GM21723 (cell line): Measurements from ENCODE around the gene TNFRSF6B.

ENCODE experiments used
- ATAC-seq: cut with Tn5 transposase; IDR thresholded peaks from one replicate; pipeline ENCODE4 v1.9.1; 2021; ENCODE audit warnings: mild to moderate bottlenecking, moderate library complexity; ENCODE audit not compliant: unreplicated experiment

Gene TNFRSF6B

GRCh38 chr20:63745424-63745805 is 49.0 kb downstream of the TNFRSF6B start:
- no peak for ATAC-seq

- no peak for ATAC-seq
Observed at GRCh38 chr20:63745961-63746731, 49.7 kb downstream of the TNFRSF6B start.

DNA sequence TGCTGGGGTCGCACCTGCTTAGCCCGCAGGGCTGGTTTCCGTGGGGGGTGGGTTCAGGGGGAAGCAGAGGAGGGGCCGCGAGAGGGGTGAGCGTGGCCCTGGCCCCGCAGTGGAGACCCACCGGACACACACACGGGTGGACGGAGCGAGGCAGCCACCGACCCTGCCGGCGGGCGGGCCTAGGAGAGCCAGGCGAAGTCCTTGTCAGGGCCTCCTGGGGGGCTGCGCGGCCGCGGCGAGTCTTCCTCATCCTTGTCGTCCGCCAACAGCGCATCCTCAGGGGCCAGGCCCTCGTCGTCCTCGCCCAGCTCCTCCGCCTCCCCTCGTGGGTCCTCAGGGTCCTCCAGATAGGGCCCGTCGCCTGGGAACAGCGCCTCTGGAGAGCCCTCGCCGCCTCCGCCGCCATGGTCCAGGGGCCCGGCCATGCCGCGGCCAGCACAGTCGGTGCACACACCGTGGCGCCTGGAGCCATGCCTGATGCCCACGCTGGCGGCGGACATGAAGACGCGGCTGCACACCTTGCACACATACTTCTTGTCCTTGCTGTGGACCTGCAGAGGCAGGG is 50.4 kb downstream of the TNFRSF6B start:
- no peak for ATAC-seq

DNA sequence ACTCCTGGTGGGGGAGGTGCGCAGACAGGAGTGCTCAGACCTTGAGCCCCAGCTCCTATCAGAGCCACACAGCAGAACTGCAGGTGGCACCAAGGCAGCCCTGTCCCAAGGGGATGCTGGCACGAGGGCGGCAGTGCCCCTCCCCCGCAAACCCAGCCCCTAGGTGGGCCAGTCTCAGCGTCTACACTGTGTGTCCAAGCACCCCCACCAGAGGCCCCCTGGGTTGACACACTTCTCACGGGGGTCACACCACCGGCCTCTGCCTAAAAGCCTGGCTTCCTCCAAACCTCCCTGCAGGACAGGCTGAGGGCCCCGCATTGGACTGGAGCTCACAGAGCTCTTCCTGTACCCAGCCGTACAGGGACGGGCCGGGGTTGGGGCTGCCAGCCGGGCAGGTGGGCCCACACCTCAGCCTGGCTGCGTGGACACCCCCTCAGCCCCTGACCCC is 51.2 kb downstream of the TNFRSF6B start:
- ATAC-seq, result no peak
